IMR-90 (cell line): Measurements from ENCODE around the gene KIF18A. TPM values are rescaled to one million over a fixed set of nuclear protein-coding genes. Genes with fewer than 3 reads are reported as not detected.

Experiments
- microRNA-seq, 2 experiments: library from miRNA; stranded (forward) in 1 of 2; unstranded in 1 of 2; fragments of 10-50 nt in 1 of 2; fragments of <30 nt in 1 of 2; gene quantifications in 1 of 2; microRNA quantifications in 1 of 2; one replicate each; pipeline versions ENCODE3 to v1.1.0; 2013 to 2020; ENCODE audit not compliant: insufficient read depth in 1 of 2, insufficient read length in 1 of 2, unreplicated experiment in 1 of 2
- polyA plus RNA-seq, 3 experiments: library from polyadenylated mRNA; depleted of rRNA; stranded (reverse); fragments of >200 nt; gene quantifications; 2 replicates each; pipeline ENCODE4 v1.2.3, GENCODE V29; 2012; ENCODE audit warnings: low replicate concordance in 1 of 3
- small RNA-seq, 5 experiments: library from RNA; depleted of rRNA; stranded (forward); fragments of <200 nt; gene quantifications; one replicate each; pipeline ENCODE3, GENCODE V24; 2012
- total RNA-seq: library from RNA; depleted of rRNA; stranded (reverse); fragments of >200 nt; gene quantifications from 2 replicates; pipeline ENCODE4 v1.2.3, GENCODE V29; 2012; rRNA removed

KIF18A gene
- total and polyA plus RNA-seq, 2 of the 4 experiments (the other 2 are of a cell fraction) = 8.9 to 24.4 TPM

Small RNA genes within 50 kb of the gene (microRNA-seq; reads per million reads assigned to microRNA genes)
- gene AC023206.1 (ENCODE audit: insufficient read depth, insufficient read length) = not detected
- gene MIR610 (ENCODE audit: insufficient read depth in 1 of 2, insufficient read length in 1 of 2, unreplicated experiment in 1 of 2) = 0 to 3.1 reads per million in 2 experiments

Small RNA genes within 50 kb of the gene (small RNA-seq; reads per million reads assigned to genes)
- gene AC023206.1 = 0 reads per million in 5 experiments
- 0 to 3.9 (median 2.4) reads per million in 5 experiments for gene MIR610

Other genes starting within 250 kb of the KIF18A start
- gene METTL15, start 232 bp upstream of the KIF18A start, total RNA-seq = 24.4 and 30.5 TPM in 2 replicates
- 5.3 and 6.5 TPM in 2 replicates for gene METTL15, start 232 bp upstream of the KIF18A start, polyA plus RNA-seq (2012; rRNA removed)